K562 (cell line): Measurements from ENCODE around the gene RAB43. TPM values are rescaled to one million over a fixed set of nuclear protein-coding genes. Genes with fewer than 3 reads are reported as not detected.

Source experiments
- ATAC-seq: fragments of 200-7000 bp; cut with Tn5 transposase; 3 replicates; pipeline ENCODE4 v1.9.1; 2020; ENCODE audit warnings: moderate library complexity
- BruUV-seq: library from RNA; stranded (reverse); fragments of 400-500 nt; replicated peaks from 2 replicates; lab custom pipeline; 2021; lab: Mats Ljungman, UMichigan
- CTCF ChIA-PET: fragments of 300-600 bp; formaldehyde crosslinking; extraction: SDS; loops from one replicate; lab custom pipeline; 2021; ENCODE audit warnings: low intra/inter-chr PET ratio; lab: Yijun Ruan, JAX
- POLR2A ChIA-PET: fragments of 300-600, 350-650 bp; sonication (Branson Sonifier 250); formaldehyde crosslinking; extraction: SDS; loops from one replicate; lab custom pipeline; 2021; ENCODE audit warnings: antibody characterized with exemption, inconsistent platforms; lab: Yijun Ruan, JAX
- DNase-seq, 4 experiments: peaks; one replicate each; pipeline versions ENCODE4 v3.0.0 to v3.0.0-alpha.2; 2011 to 2018; ENCODE audit warnings: low spot score in 3 of 4, mixed read lengths in 3 of 4; ENCODE audit errors: extremely low read depth in 1 of 4
- FAIRE-seq: peaks from 2 replicates; lab custom pipeline; 2011; peaks lifted over from hg19 to GRCh38; lab: Jason Lieb, UNC
- H2AFZ ChIP-seq: 2 replicates; pipeline ENCODE4 v1.6.0; 2011; ENCODE audit warnings: low read depth, low read length, control low read depth, inconsistent platforms
- H3K27ac ChIP-seq: fragments of 200-600 bp; 3 replicates; pipeline ENCODE4 v1.8.0; 2011; ENCODE audit warnings: low read depth, mild to moderate bottlenecking, control low read depth, inconsistent platforms, low read length, moderate library complexity, mixed read lengths; ENCODE audit errors: extremely low read depth
- H3K27me3 ChIP-seq, 2 experiments: fragments of 300-600 bp in 1 of 2; 2 replicates in 1 of 2; 3 replicates in 1 of 2; pipeline versions ENCODE4 v1.6.0 to v1.8.0; 2011; ENCODE audit warnings: inconsistent platforms in 2 of 2, low read length in 2 of 2, mild to moderate bottlenecking in 1 of 2, mixed read lengths in 1 of 2, moderate library complexity in 1 of 2; ENCODE audit not compliant: control insufficient read depth in 2 of 2, insufficient read depth in 2 of 2
- H3K36me3 ChIP-seq: fragments of 300-600 bp; 3 replicates; pipeline ENCODE4 v1.8.0; 2011; ENCODE audit warnings: mild to moderate bottlenecking, low read length, inconsistent platforms; ENCODE audit not compliant: control insufficient read depth, insufficient read depth
- H3K4me1 ChIP-seq, 2 experiments: fragments of 200-600 bp in 1 of 2; replicated peaks in 1 of 2; 2 replicates in 1 of 2; 3 replicates in 1 of 2; pipeline versions ENCODE4 v1.5.1 to v1.8.0; 2011; ENCODE audit warnings: inconsistent platforms in 2 of 2, low read length in 2 of 2, mild to moderate bottlenecking in 1 of 2, mixed read lengths in 1 of 2, moderate library complexity in 1 of 2; ENCODE audit not compliant: control insufficient read depth in 2 of 2, insufficient read depth in 2 of 2
- H3K4me2 ChIP-seq: 2 replicates; pipeline ENCODE4 v1.6.1; 2011; ENCODE audit warnings: low read length, control low read depth, inconsistent platforms, mixed read lengths; ENCODE audit not compliant: insufficient read depth
- H3K4me3 ChIP-seq: fragments of 200-600 bp; sonication (generic), shearing (Covaris generic); 2 replicates; pipeline ENCODE4 v1.5.1; 2016; ENCODE audit warnings: control low read depth, inconsistent platforms
- H3K79me2 ChIP-seq: fragments of 200-600 bp; 3 replicates; pipeline ENCODE4 v1.8.0; 2011; ENCODE audit warnings: low read length, inconsistent platforms; ENCODE audit not compliant: control insufficient read depth, insufficient read depth
- H3K9ac ChIP-seq, 2 experiments: 2 replicates each; pipeline versions ENCODE4 v1.6.0 to v1.6.1; 2011; ENCODE audit warnings: low read depth in 2 of 2, low read length in 2 of 2, control low read depth in 1 of 2, inconsistent platforms in 1 of 2, mild to moderate bottlenecking in 1 of 2, mixed read lengths in 1 of 2; ENCODE audit not compliant: insufficient read depth in 1 of 2
- H3K9me1 ChIP-seq: one replicate; pipeline ENCODE4 v1.6.0; 2011; ENCODE audit warnings: inconsistent platforms, mild to moderate bottlenecking, low read length, moderate library complexity; ENCODE audit not compliant: control insufficient read depth, insufficient read depth
- H3K9me3 ChIP-seq: replicated peaks from 2 replicates; pipeline ENCODE4 v1.5.1; 2011; ENCODE audit warnings: low read depth, low read length, inconsistent platforms; ENCODE audit not compliant: control insufficient read depth, insufficient read depth
- H4K20me1 ChIP-seq: replicated peaks from 2 replicates; pipeline ENCODE4 v1.6.1; 2011; ENCODE audit warnings: low read length, inconsistent platforms, mixed read lengths; ENCODE audit not compliant: control insufficient read depth, insufficient read depth
- BRF1 ChIP-seq: IDR thresholded peaks from 3 replicates; pipeline ENCODE4 v1.6.1; 2011; ENCODE audit warnings: borderline replicate concordance, mild to moderate bottlenecking; ENCODE audit not compliant: insufficient read length; ENCODE audit errors: extremely low read depth
- ETS2 ChIP-seq: IDR thresholded peaks from 2 replicates; pipeline ENCODE4 v1.6.1; 2016; ENCODE audit warnings: borderline replicate concordance, missing genetic modification characterization, mild to moderate bottlenecking, moderate library complexity, missing compliant biosample characterization; ENCODE audit not compliant: poor library complexity, severe bottlenecking
- ETV1 ChIP-seq: fragments of 450-650 bp; conservative IDR thresholded peaks from 2 replicates; pipeline ENCODE4 v1.6.1; 2016; ENCODE audit warnings: missing genetic modification characterization, control low read depth, low read depth, missing compliant biosample characterization
- ETV5 ChIP-seq: sonication (generic); formaldehyde crosslinking; IDR thresholded peaks from 2 replicates; pipeline ENCODE4 v1.4.0; 2020; ENCODE audit warnings: low read depth, mild to moderate bottlenecking, missing genetic modification reagents
- FOXJ2 ChIP-seq: fragments of 200-800 bp; sonication (Bioruptor generic); IDR thresholded peaks from 2 replicates; pipeline ENCODE4 v1.6.1; 2016; ENCODE audit warnings: missing genetic modification characterization, missing compliant biosample characterization
- MTA2 ChIP-seq: fragments of 450-650 bp; IDR thresholded peaks from 2 replicates; pipeline ENCODE4 v1.6.1; 2016; ENCODE audit warnings: low read depth
- NR1H2 ChIP-seq: sonication (generic); formaldehyde crosslinking; IDR thresholded peaks from 2 replicates; pipeline ENCODE4 v1.4.0; 2020; ENCODE audit warnings: mild to moderate bottlenecking, missing genetic modification reagents
- PTTG1 ChIP-seq: fragments of 450-650 bp; IDR thresholded peaks from 2 replicates; pipeline ENCODE4 v1.6.1; 2016; ENCODE audit warnings: low read depth, mild to moderate bottlenecking, missing genetic modification characterization, missing compliant biosample characterization
- RBBP5 ChIP-seq: fragments of 200-600 bp; sonication (generic); IDR thresholded peaks from 2 replicates; pipeline ENCODE4 v1.6.1; 2012; ENCODE audit warnings: borderline replicate concordance, mild to moderate bottlenecking, low read length, control low read depth, inconsistent platforms; ENCODE audit not compliant: insufficient read depth, poor library complexity, severe bottlenecking
- SRSF9 ChIP-seq: fragments of 200-400 bp; formaldehyde crosslinking; IDR thresholded peaks from 2 replicates; pipeline ENCODE4 v1.6.1; 2017; ENCODE audit warnings: low read depth, low read length, borderline replicate concordance
- TEAD1 ChIP-seq, 2 experiments: fragments of 450-650 bp in 1 of 2; sonication (generic) in 1 of 2; formaldehyde crosslinking; IDR thresholded peaks; 2 replicates each; pipeline versions ENCODE4 v1.4.0 to v1.8.0; 2020 to 2022; ENCODE audit warnings: mild to moderate bottlenecking in 2 of 2, missing genetic modification reagents in 1 of 2
- TEAD4 ChIP-seq, 2 experiments: sonication (generic) in 1 of 2; formaldehyde crosslinking in 1 of 2; IDR thresholded peaks; 2 replicates each; pipeline versions ENCODE4 v1.6.1 to v1.8.0; 2012 to 2022; ENCODE audit warnings: borderline replicate concordance in 1 of 2, inconsistent platforms in 1 of 2, low read length in 1 of 2, mild to moderate bottlenecking in 1 of 2, missing genetic modification reagents in 1 of 2
- ZBTB17 ChIP-seq: fragments of 450-650 bp; formaldehyde crosslinking; IDR thresholded peaks from 2 replicates; pipeline ENCODE4 v1.4.0; 2020; ENCODE audit warnings: mild to moderate bottlenecking
- ZBTB7A ChIP-seq: IDR thresholded peaks from 2 replicates; pipeline ENCODE4 v1.6.1; 2011; ENCODE audit warnings: low read depth, mild to moderate bottlenecking, low read length, moderate library complexity, borderline replicate concordance; ENCODE audit not compliant: control insufficient read depth
- ZNF239 ChIP-seq: fragments of 250-450 bp; sonication (Bioruptor Pico); IDR thresholded peaks from 2 replicates; pipeline ENCODE4 v1.4.0; 2020; ENCODE audit warnings: mild to moderate bottlenecking
- ZNF507 ChIP-seq: conservative IDR thresholded peaks from 2 replicates; pipeline ENCODE4 v1.6.1; 2017; ENCODE audit warnings: missing genetic modification characterization, missing compliant biosample characterization
- WGBS: fragments of 100-300 bp; shearing (Covaris generic); methylation state at CpG from one replicate; pipeline ENCODE4 v1.1.6; 2016; ENCODE audit warnings: low coverage, mixed read lengths; ENCODE audit not compliant: insufficient coverage; ENCODE audit errors: missing lambda C conversion rate; 5-methylcytosine and 5-hydroxymethylcytosine counted together
- in situ Hi-C: fragments of 300-500 bp; cut with MboI; formaldehyde crosslinking; loops from 4 replicates; pipeline ENCODE4 v1.15.0; 2018; ENCODE audit warnings: inconsistent platforms, mixed read lengths
- intact Hi-C: fragments of 100-400 bp; cut with micrococcal nuclease; formaldehyde crosslinking; loops from 2 replicates; pipeline ENCODE4 v1.14.2; 2022
- polyA plus RNA-seq, 8 experiments: library from polyadenylated mRNA; depleted of rRNA in 4 of 8; stranded (reverse) in 5 of 8; unstranded in 3 of 8; fragments of >200 nt; fragmentation: Nextera tagmentation in 2 of 8; fragmentation: Illumina TruSeq in 1 of 8; extraction: Ambion mirVana in 2 of 8; extraction: Trizol in 1 of 8; gene quantifications; 2 replicates each; pipeline versions ENCODE4 v1.2.1 to v1.2.3, GENCODE V29; 2011 to 2014; ENCODE audit warnings: inconsistent platforms in 1 of 8, missing spikeins in 1 of 8
- total RNA-seq, 7 experiments: library from RNA; depleted of rRNA in 6 of 7; stranded (reverse); fragments of >200 nt in 6 of 7; fragmentation: Illumina TruSeq in 2 of 7; extraction: Trizol in 2 of 7; gene quantifications; 2 replicates each; pipeline versions ENCODE4 v1.2.1 to v1.2.3, GENCODE V29; 2011 to 2021; ENCODE audit warnings: low replicate concordance in 1 of 7

Gene RAB43
- total and polyA plus RNA-seq, 9 of the 15 experiments (the other 6 are each of a cell fraction or from before 2014, with no cell fraction given), result 0.04 to 6.8 (median 1.7) TPM; not detected in 2

DNA sequence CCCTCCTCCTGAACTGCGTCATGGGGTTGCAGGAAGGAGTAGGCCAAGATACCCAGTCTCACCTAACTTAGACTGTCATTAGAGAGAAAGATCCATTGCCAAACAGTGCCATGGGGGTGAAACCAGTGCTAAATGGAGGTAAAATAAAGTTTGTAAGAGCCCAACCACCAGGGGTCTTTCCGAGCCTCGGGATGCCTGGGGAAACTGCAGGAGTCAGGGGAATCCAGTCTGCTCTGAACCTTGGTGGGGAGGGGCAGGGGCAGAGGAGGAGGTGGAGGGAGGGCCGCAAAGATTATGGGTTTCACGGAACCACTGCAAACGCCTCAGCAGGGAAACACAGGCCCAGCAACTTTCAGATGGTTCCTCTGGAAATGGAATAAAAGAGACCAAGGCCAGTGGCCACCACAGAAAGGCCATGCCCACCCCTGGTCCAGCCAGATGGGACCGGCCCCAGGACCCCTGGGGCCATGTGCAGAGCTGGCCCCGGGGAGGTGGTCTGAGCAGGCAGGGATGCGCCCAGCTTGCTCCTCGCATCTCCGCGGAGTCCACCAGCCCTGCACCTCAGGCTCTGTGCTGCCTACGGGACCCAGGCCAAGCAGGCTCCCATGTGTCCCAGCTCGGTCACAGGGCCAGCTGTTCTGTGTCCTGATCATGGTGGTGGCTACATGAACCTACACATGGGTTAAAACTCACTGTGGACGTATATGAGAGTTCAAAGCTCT is 80.9 kb downstream of the RAB43 start:
- no TSS peak for BruUV-seq
- POLR2A ChIA-PET, result interaction anchor here (1.0 kb wide), 1 partner anchor 8 kb away, joined by 3 read pairs; no protein-coding TSS in a partner anchor
- FAIRE-seq, result no peak

More for the DNA sequence above, 80.9 kb downstream of the RAB43 start:
- H3K9me3 ChIP-seq, result no peaks in the 10 kb centered on the region; the same call in 1 of the 2 replicates
- no peak overlapping the region for H2AFZ ChIP-seq
- no peaks in the 10 kb centered on the region for H3K9me1 ChIP-seq
- no peaks in the 10 kb centered on the region for H3K36me3 ChIP-seq
- ATAC-seq, result no peak
- in situ Hi-C loops, result no loop called here
- no peaks in the 10 kb centered on the region for H3K79me2 ChIP-seq
- no peak overlapping the region for H3K4me2 ChIP-seq
- peaks cover 0 to 9% of the 10 kb centered on the region in 2 experiments; a peak in 2 of 5 replicates for H3K27me3 ChIP-seq
- no peak overlapping the region for H3K27ac ChIP-seq
- 51% methylated on average over 9 of the region's 15 CpGs for WGBS
- DNase-seq, result no peak
- intact Hi-C loops, result no loop called here
- H4K20me1 ChIP-seq, result no peaks in the 10 kb centered on the region
- TF ChIP-seq ETS2 (no peak), ZNF239 (CRISPR knock-in tag) (no peak), SRSF9 (no peak), RBBP5 (no peak), ETV5 (no peak), ZBTB7A (no peak), PTTG1 (tag) (no peak), ZBTB17 (CRISPR knock-in tag) (no peak), MTA2 (no peak), TEAD4 (IDR thresholded peaks at IDR 0.05; ENCODE audit: low read length) (no peak), TEAD4 (CRISPR knock-in tag; IDR thresholded peaks at IDR 0.05; ENCODE audit: borderline replicate concordance) (no peak), TEAD1 (CRISPR knock-in tag; IDR thresholded peaks at IDR 0.05) (no peak), ZNF507 (no peak), ETV1 (tag) (no peak), BRF1 (no peak), NR1H2 (CRISPR knock-in tag) (no peak), FOXJ2 (tag) (no peak)
- CTCF ChIA-PET, result no interaction called here
- no peak overlapping the region for H3K4me3 ChIP-seq
- no peak overlapping the region for H3K9ac ChIP-seq
- H3K4me1 ChIP-seq, result peaks cover 0 to 10% of the 10 kb centered on the region in 2 experiments; a peak in 2 of 5 replicates
